Measurements from ENCODE around the gene EFCAB10. TPM values are rescaled to one million over a fixed set of nuclear protein-coding genes. Genes with fewer than 3 reads are reported as not detected.
A peak's percentile ranks its signal among the peaks of the same experiment; 100 is the strongest.
"Not testable (repeated sequence)": the region's sequence is repeated elsewhere in the genome, so short reads cannot be mapped to it uniquely, and the experiment has no call there.

The EFCAB10 gene
- total RNA-seq, 1 donor from 2014 or later = not detected

DNA sequence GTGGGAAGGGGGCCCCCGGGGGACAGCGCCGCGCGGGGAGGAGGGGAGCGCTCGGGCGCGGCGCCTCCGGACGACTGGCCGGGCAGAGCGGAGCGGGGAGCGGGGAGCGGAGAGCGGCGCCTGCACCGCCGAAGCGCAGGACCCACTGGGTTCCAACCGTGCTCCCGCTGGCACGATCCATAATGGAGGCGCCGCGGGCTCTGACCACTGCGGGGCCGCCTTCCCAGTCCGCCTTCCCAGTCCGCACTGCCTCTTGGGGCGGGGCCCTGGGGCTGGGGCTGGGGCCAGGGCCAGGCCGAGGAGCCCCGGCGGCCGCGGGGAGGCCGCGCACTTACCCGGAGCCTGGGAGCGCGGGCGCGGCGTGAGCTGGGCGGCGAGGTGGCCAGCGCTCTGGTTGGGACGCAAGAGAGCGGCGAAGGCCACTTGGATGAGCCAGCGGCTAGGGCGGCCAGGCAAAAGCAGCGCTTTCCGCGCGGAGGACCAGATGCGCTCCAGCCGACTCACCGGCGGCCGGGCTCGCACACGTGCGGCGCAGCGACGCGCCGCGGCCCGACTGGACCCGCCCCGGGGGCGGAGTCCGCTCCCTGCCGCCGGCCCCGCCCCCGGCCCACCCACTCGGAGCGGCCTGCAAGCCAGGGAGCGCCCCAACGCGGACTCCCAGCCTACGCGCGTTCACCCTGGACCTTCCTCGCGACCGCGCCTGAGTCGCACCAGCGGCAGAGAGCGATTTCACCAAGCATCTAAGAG is 59.4 kb downstream of the EFCAB10 start, which contains the start of gene PUS7:
Gene PUS7 (minus strand): TSS at position 555 of the 747 bp plus-strand sequence. CDS start 13,759 bp downstream, outside the sequence.
- no peak for TF ChIP-seq CTCF (IDR thresholded peaks at IDR 0.05; ENCODE audit: partially characterized antibody, unreplicated experiment)
- peaks cover 3% of the 10 kb centered on the region for H3K9me3 Mint-ChIP-seq (ENCODE audit: unreplicated experiment)
- H3K27me3 Mint-ChIP-seq (ENCODE audit: unreplicated experiment) = peaks cover 5% of the 10 kb centered on the region
- H3K4me3 Mint-ChIP-seq (ENCODE audit: unreplicated experiment) = peak within 1 kb of the TSS; percentile 98
- H3K27ac Mint-ChIP-seq (ENCODE audit: unreplicated experiment) = peak within 1 kb of the TSS; percentile 96
- peak; percentile 89 for DNase-seq
- H3K4me1 Mint-ChIP-seq (ENCODE audit: low read depth, unreplicated experiment) = peaks cover 1% of the 10 kb centered on the region
- H3K36me3 Mint-ChIP-seq (ENCODE audit: unreplicated experiment) = no peaks in the 10 kb centered on the region

DNA sequence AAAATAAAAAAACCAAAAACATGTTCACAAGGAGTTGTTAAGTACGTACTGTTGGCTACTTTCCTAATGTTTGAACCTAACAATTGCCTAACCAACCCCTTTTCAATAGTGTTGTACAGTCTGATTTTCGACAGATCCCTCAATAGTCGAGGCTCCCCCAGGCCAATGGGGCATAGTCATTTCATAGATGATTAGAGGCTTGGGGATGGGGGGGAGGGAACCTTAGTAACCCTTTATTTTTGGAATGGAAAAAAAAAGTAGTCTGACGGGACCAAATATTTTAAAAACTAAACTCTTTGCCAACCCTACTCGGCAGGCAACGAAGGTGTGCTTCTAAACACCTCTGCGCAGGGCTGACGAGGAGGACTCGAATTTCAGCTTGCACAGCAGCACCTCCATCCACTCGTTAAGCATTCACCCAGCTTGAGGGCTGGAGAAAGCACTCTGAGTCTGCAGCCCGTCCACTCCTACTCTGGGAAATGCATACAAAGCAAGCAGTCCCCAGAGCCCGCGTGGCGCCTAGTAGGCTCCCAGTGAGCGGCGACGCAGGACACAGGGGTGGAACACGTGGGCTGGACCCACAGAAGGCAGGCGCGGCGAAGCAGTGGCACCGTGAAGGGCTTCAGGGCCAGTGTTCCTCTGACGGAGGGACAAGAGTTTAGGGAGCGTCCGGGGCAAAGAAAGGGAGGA is 60.1 kb downstream of the EFCAB10 start:
- Mint-ChIP-seq H3K9me3 (ENCODE audit: unreplicated experiment) (peaks cover 3% of the 10 kb centered on the region), H3K4me3 (ENCODE audit: unreplicated experiment) (peak overlapping the region; percentile 98), H3K27ac (ENCODE audit: unreplicated experiment) (peak overlapping the region; percentile 96), H3K4me1 (ENCODE audit: low read depth, unreplicated experiment) (peaks cover 1% of the 10 kb centered on the region), H3K27me3 (ENCODE audit: unreplicated experiment) (peaks cover 5% of the 10 kb centered on the region), H3K36me3 (ENCODE audit: unreplicated experiment) (no peaks in the 10 kb centered on the region)
- DNase-seq = peak; percentile 73
- no peak for TF ChIP-seq CTCF (IDR thresholded peaks at IDR 0.05; ENCODE audit: partially characterized antibody, unreplicated experiment)

DNA sequence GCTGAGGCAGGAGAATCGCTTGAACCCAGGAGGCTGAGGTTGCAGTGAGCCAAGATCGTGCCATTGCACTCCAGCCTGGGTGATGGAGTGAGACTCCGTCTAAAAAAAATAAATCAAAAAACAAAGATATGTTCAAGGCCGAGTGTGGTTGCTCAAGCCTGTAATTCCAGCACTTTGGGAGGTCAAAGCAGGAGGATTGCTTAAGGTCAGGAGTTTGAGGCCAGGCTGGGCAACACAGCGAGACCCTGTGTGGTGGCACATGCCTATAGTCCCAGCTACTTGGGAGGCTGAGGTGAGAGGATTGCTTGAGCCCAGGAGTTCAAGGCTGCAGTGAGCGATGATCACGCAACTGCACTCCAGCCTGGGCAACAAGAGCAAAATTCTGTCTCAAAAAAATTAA is 60.7 kb downstream of the EFCAB10 start:
- not testable (repeated sequence) for H3K36me3 Mint-ChIP-seq (ENCODE audit: unreplicated experiment); H3K4me1 Mint-ChIP-seq (ENCODE audit: low read depth, unreplicated experiment); DNase-seq; H3K27me3 Mint-ChIP-seq (ENCODE audit: unreplicated experiment); H3K27ac Mint-ChIP-seq (ENCODE audit: unreplicated experiment); H3K9me3 Mint-ChIP-seq (ENCODE audit: unreplicated experiment)
- peak overlapping the region; percentile 68 for H3K4me3 Mint-ChIP-seq (ENCODE audit: unreplicated experiment)

DNA sequence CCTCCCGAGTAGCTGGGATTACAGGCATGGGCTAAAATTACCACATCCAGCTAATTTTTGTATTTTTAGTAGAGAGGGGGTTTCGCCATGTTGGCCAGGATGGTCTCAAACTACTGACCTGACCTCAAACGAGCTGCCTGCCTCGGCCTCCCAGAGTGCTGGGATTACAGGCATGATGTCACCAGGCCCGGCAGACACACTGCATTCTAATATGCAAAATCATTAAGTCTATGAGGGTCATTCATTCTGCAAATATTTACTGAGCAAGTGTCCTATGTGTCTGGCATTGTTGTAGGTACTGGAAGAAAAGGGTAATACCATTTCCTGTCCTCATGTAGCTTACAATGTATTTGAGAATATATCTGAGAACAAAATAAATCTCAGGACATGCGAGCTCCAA is 61.9 kb downstream of the EFCAB10 start:
- H3K27ac Mint-ChIP-seq (ENCODE audit: unreplicated experiment) = no peak overlapping the region
- DNase-seq = no peak

GRCh38 chr7:105515610-105516009 is 65.7 kb downstream of the EFCAB10 start:
- H3K9me3 Mint-ChIP-seq (ENCODE audit: unreplicated experiment); DNase-seq; H3K27me3 Mint-ChIP-seq (ENCODE audit: unreplicated experiment); H3K36me3 Mint-ChIP-seq (ENCODE audit: unreplicated experiment); H3K4me3 Mint-ChIP-seq (ENCODE audit: unreplicated experiment); H3K4me1 Mint-ChIP-seq (ENCODE audit: low read depth, unreplicated experiment); H3K27ac Mint-ChIP-seq (ENCODE audit: unreplicated experiment): not testable (repeated sequence)

More for the DNA sequence above, 61.9 kb downstream of the EFCAB10 start:
- Mint-ChIP-seq H3K4me3 (ENCODE audit: unreplicated experiment) (peak overlapping the region; percentile 22), H3K9me3 (ENCODE audit: unreplicated experiment) (peaks cover 3% of the 10 kb centered on the region), H3K36me3 (ENCODE audit: unreplicated experiment) (no peaks in the 10 kb centered on the region), H3K4me1 (ENCODE audit: low read depth, unreplicated experiment) (peaks cover 1% of the 10 kb centered on the region), H3K27me3 (ENCODE audit: unreplicated experiment) (peaks cover 3% of the 10 kb centered on the region)
- no peak for TF ChIP-seq CTCF (IDR thresholded peaks at IDR 0.05; ENCODE audit: partially characterized antibody, unreplicated experiment)

Other genes with a start within 250 kb of the EFCAB10 start
- 131 TPM for gene SRPK2, start 192.6 kb downstream of the EFCAB10 start, total RNA-seq (ENCODE audit: unreplicated experiment)
- gene PUS7, start 59.2 kb downstream of the EFCAB10 start, total RNA-seq (ENCODE audit: unreplicated experiment) = 20.0 TPM
- gene RINT1, start 49.3 kb downstream of the EFCAB10 start, total RNA-seq (ENCODE audit: unreplicated experiment) = 23.4 TPM